Breast epithelium (tissue), 3 donors: Measurements from ENCODE around the gene LZIC.

Experiments
- POLR2A ChIP-seq: fragments of 450-650 bp; IDR thresholded peaks from one replicate; pipeline ENCODE4 v1.6.1; 2016; ENCODE audit warnings: antibody characterized with exemption, mild to moderate bottlenecking, moderate library complexity
- POLR2AphosphoS5 ChIP-seq, 3 donors: sonication (generic); formaldehyde crosslinking; IDR thresholded peaks; one replicate each; pipeline ENCODE4 v1.6.1; 2017; ENCODE audit warnings: antibody characterized with exemption in 3 of 3
- TF ChIP-seq, protein P1 (sequence below), 3 donors: fragments of 450-650 bp; IDR thresholded peaks; one replicate each; pipeline ENCODE4 v1.5.1; 2016 to 2017; ENCODE audit warnings: antibody characterized with exemption in 3 of 3, mild to moderate bottlenecking in 3 of 3, moderate library complexity in 3 of 3

DNA sequence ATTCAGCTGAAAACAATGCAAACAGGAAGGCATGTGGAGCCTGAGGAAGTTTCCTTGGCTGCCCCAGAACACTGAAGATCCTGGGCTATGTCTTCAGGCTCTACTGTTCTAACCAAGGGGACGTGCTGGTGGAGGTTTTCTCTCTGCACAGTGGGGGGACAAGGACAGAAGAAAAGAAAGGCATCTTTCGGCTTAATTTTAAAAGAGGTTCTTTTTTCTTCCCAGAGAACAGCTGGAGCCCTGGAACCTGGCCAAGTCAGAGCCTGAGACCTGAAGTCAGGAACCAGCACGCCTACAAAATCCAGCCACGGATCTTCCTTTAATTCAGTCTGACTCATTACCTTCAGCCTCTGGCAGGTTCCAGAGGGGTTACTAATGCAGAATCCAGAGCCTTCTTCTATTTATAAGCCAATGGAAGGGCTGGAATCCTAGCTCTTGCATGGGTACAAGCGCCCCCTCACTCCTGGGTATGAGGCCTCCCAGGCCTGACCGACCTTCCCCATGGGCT is 52.9 kb downstream of the LZIC start:
- TF ChIP-seq, protein P1, sequence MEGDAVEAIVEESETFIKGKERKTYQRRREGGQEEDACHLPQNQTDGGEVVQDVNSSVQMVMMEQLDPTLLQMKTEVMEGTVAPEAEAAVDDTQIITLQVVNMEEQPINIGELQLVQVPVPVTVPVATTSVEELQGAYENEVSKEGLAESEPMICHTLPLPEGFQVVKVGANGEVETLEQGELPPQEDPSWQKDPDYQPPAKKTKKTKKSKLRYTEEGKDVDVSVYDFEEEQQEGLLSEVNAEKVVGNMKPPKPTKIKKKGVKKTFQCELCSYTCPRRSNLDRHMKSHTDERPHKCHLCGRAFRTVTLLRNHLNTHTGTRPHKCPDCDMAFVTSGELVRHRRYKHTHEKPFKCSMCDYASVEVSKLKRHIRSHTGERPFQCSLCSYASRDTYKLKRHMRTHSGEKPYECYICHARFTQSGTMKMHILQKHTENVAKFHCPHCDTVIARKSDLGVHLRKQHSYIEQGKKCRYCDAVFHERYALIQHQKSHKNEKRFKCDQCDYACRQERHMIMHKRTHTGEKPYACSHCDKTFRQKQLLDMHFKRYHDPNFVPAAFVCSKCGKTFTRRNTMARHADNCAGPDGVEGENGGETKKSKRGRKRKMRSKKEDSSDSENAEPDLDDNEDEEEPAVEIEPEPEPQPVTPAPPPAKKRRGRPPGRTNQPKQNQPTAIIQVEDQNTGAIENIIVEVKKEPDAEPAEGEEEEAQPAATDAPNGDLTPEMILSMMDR (IDR thresholded peaks at IDR 0.05), result no peak
- TF ChIP-seq POLR2A (no peak), POLR2AphosphoS5 (IDR thresholded peaks at IDR 0.05) (no peak)
